ENCODE data around the gene SPTBN1.

SPTBN1 gene

DNA sequence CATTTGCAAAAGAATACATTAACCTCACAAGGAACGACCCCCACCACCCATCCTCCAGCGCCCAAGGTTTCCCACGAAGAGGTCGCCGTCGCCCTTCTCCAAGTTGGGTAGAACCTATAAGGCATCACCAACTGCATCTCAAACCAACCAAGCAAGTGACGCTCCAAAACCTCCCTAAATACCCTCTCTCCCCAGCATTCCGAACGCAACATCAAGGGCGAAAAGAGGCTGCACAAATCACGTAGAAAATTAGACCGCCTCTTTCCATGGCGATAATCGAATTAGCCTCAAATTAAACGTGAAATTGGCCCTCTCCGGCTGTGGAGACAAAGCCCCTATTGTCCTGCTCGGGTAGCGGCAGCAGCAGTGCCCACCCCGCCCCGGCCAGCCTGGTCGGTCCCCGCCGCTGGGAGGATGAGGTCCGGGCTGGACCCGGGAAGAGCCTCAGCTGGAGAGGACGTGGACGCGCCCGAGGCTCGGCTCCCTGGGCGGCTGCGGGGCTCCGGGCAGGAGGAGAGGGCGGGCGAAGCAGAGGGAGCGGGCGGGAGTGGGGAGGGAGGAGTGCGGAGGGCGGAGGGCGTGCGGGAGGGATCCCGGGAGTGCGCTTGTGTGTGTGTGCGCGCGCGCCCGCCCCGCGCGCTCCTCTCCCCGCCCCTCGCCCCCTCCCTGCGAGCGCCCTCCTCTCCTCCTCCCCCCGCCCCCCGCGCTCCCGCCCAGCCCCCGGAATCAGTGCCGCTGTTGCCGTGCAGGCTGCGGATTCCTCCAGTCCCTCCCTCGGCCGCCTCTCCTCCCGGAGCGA lies at the start of gene SPTBN1:
SPTBN1 (plus strand) TSS at position 765 of the 799 bp plus-strand sequence. CDS start 70,092 bp downstream, outside the sequence.
- peak; percentile 90 for DNase-seq (ENCODE audit: low spot score)

DNA sequence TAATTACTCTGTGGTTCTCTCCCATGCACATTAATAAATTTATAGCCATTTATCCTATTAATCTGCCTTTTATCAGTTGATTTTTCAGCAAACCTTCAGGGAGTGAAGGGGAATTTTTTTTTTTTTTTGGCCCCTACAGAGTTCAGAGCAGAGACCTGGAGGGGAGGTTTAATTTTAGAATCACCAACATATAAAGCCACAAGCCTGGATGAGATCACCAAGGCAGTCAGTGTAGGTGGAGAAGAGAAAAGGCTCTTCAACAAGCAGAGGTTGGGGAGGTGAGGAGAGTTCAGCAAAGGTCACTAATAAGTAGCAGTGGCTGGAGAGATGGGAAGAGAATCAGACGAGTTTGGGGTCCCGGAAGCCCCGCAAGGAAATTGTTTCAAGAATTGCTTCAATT lies 48.4 kb upstream of the SPTBN1 start:
- DNase-seq (ENCODE audit: low spot score) = no peak

DNA sequence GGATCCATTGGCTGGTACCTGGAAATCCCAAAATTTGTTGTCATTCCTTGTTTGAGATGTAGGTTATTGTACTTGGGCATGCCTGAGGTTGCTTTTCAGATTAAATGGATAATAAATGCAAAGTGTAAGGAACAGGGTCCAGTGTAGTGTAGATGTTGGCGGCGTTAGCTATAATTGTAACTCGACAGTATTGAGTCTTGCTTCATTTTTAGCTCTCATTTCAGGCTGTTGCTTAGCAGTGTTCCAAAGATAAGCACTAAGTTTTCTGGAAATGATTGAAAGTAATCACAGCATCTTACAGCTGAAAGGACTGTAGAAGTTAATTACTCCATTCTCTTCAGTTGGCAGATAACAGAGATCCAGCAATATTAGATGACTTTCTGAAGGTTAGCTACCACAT lies 47.8 kb upstream of the SPTBN1 start:
- DNase-seq (ENCODE audit: low spot score) = no peak

DNA sequence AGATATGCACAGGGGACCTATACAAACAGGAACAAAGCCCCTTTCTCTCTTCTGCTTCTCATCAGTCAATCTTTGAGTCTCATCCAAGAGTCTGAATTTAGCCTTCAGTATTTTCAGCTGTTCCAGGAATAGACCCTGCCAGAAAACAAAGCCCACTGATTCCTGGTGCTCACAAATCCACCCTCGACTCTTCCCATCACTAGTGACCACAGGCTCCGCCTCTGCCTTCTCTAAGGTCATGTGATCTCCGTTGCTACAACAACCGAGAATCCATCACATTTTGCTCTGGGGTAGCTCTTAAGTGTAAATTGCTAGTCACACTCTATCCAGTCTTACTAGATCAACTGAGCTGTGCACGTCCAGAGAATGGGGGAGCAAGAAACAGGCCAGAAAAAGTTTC lies 46.4 kb upstream of the SPTBN1 start:
- DNase-seq (ENCODE audit: low spot score) = no peak

DNA sequence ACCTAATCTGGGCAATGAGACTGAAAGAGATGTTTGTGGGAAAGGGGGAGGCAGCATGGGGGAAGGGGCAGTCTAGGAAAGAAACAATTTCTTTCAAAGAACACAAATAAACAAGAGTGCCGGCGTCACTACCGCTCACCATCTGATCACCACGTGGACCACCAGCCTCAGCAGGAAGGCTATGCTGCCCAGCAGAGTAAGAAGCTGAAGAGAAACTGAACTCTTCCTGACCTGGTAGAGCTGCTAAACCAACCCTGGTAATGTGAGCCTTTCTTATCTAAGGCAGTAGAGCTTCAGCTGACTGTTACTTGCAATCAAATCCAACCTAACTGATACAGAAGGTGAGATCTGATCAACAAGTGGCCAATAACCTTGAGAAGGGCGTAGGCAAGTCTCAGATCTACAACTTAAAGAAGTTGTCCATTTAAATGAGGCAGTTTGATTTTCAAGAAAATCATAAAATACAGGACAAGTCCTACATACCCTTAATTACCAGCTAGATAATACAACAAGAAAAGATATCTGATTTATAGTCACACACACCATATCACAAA lies 44.2 kb upstream of the SPTBN1 start:
- DNase-seq (ENCODE audit: low spot score) = no peak

DNA sequence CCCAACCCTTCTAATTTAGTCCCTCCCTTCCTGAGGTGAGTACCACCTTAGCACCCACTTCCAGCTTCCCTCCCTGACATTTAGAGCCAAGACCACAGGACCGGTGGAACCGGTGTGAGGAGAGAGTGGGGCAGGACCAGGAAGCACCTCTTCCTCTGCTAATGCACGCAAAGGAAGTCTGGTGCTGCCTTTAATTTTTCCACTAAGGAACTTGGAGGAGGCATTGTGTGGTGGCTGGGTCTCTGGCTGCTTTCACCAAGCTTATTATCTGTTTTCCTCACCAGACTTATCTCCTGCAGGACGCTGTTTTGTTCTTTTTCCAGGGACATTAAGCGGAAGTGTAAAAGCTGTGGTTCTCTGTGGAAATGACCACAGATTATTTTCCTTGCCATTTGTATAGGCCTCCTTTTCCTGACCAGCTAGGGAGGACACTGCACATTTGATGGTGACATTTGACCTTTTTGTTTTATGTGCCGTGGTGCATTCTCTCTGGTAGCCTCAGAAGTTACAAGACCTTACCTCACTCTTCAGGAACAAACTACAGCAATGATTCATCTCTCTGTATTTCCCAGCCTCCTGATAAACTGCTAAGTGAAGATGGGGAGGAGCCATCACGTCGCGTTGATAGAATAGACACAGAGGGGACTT lies 39.8 kb upstream of the SPTBN1 start:
- DNase-seq (ENCODE audit: low spot score) = no peak

DNA sequence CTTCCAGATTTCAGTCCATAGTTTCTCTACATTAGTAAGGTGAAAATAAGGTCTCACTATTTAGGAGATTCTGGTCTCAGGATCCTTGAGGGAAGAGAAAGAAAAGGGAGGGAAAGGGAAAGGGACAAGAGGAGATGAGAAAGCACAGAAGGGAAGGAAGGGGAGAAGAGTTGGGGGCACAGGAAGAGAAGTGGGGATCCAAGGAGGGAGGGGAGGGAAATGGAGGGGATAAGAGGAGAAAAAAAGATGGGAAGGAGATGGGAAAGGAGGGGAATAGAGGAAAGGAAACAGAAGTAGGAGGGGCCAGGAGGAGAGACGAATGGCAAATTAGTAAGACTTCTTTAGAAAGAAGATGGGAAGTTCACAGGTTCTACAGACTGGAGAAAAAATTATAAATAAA lies 39.2 kb upstream of the SPTBN1 start:
- DNase-seq (ENCODE audit: low spot score) = no peak

DNA sequence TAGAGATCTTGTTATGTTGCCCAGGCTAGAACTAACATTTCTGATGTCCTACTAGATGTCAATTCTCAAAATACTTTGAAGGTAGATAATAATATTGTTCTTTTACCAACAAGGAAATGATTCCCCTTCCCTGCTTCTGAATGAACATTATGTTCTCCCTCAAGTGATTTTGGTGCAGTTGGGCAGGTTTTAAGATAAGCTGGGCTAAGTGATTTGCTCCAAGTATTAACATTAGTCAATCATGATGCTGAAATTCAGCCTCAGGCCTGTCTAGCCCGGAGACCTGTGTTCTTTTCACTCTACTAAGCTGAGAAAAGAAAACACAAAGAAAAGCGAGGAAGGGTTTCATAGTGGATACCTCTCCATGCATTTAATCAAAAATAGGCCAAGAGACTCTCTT lies 38.5 kb upstream of the SPTBN1 start:
- no peak for DNase-seq (ENCODE audit: low spot score)

DNA sequence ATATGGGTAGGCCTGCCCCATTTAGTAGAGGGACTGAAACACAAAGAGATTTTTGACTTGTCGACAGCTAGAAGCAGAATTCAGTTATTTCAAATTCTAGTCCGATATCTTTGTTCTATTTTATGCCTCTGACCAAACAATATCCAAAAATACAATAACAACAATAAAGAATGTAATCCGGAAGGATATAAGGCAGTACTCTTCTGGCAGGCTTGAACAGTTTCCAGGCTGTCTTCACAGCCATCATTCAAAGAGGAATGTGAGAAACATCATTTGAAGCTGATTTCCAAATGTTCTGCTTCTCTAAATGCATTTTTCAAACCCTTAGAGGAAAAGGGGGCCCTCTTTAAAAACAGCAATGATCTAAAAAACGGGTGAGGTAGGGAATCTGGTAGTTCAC lies 36.7 kb upstream of the SPTBN1 start:
- no peak for DNase-seq (ENCODE audit: low spot score)

DNA sequence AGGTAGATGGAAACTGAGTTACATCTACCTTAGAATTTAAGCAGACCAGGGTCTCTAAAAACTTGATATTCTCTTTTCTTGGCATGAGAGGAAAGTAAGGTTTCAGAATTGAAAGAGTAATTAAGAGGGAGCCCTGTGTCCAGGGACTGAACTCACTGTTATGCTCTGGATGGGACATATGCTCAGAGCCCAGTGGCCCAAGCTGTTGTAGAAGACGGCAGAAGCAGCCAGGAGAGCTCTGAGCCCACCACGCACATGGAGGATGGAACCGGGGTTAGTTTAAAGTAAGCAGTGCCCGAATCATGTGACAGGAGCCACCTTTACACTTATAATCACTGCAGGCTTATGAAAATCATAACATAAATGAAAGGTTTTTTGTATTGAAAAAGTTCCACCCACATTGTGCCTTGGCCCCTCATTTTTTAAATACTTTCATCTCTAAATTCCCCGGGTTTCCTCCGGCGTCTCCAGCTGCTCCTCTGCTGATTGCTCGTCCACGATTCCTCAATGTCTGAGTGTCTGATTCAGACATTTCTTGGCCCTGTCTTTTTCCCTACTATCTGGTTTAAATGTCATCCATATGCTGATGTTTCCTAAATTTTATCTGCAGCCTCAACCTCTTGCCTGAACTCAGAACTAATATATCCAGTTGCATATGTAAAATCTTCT lies 36.1 kb upstream of the SPTBN1 start:
- no peak for DNase-seq (ENCODE audit: low spot score)

DNA sequence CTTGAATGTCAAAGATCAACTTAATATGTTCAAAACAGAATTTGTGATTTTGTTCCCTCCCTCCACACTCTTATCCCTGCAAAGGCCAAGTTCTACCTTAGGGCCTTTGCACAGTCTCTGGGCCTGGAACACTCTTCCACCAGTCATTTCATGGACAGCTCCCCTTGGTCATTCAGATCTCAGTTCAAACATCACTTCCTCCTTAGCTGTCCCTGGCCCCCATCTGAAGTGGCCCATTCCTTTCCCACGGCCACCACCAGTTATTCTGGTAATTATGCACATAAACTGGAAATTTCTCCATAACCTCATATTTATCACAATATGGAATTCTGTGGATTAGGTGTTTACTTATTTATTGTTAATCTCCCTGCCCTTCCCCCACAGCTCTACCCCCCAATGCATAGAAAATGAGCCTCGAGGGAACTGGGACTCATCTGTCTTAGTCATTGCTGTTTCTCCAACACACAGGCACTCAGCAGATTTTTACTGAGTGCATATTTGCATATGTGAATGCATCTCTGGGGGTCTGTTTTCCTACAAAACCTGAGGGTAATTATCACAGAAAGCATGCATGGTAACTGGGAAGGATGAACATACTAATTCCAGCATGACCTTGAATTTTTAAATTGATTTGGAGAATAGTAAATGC lies 35.5 kb upstream of the SPTBN1 start:
- no peak for DNase-seq (ENCODE audit: low spot score)

DNA sequence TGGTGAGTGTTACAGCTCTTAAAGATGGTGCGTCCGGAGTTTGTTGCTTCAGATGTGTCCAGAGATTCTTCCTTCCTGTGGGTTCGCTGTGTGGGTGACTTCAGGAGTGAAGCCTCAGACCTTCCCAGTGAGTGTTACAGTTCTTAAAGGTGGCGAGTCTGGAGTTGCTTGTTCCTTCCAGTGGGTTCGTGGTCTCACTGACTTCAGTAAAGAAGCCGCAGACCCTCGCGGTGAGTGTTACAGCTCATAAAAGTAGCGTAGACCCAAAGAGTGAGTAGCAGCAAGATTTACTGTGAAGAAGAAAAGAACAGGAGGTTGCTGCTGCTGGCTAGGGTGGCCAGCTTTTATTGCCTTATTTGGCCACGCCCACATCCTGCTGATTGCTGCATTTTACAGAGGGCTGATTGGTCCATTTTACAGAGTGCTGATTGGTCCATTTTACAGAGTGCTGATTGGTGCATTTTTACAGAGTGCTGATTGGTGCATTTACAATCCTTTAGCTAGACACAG lies 34.0 kb upstream of the SPTBN1 start:
- no peak for DNase-seq (ENCODE audit: low spot score)

DNA sequence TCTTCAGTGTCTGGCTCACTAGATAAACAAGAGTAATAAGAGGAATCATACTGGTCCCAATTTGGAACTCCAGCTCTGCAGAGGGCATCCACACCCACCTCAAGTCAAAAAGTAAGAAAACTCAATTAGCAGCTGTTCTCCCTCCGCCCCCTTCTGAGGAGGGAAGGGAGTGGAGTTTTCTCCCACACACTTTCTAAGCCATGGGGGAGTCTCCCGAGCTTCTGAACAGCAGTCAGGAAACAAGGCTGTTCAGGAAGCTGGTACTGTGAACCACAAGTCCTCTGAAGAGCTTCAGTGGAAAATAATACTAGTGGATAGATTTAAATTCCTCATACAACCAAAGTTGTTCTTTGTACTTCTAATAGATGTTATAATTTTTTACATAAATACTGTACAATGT lies 32.9 kb upstream of the SPTBN1 start:
- DNase-seq (ENCODE audit: low spot score) = no peak

DNA sequence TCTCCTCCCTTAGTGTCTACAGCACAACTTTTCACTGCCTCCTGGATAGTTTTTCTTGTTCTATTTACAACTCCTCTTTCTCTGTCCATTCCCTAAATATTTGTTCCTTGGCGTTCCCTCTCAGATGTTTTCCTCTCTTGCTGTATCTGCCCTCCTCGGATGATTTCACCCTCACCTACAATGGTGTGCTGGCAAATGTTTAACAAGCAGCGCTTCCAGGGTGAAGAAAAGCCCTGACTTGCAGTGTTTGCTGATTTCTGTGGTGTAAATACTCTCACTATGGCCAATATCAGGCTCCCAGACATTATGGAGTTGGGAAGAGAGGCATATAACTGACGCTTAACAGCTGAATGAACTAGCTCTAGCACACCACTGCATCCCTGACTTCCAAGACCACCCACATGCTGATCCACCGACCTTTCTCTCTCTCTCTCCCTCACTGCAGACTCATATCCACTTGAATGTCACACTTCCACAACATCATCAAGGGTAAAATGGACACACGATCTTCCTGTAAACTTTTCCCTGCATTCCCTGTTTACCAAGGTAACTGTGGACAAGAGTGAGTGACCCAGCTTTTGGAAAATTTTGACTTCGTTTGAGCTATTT lies 31.5 kb upstream of the SPTBN1 start:
- DNase-seq (ENCODE audit: low spot score) = no peak

DNA sequence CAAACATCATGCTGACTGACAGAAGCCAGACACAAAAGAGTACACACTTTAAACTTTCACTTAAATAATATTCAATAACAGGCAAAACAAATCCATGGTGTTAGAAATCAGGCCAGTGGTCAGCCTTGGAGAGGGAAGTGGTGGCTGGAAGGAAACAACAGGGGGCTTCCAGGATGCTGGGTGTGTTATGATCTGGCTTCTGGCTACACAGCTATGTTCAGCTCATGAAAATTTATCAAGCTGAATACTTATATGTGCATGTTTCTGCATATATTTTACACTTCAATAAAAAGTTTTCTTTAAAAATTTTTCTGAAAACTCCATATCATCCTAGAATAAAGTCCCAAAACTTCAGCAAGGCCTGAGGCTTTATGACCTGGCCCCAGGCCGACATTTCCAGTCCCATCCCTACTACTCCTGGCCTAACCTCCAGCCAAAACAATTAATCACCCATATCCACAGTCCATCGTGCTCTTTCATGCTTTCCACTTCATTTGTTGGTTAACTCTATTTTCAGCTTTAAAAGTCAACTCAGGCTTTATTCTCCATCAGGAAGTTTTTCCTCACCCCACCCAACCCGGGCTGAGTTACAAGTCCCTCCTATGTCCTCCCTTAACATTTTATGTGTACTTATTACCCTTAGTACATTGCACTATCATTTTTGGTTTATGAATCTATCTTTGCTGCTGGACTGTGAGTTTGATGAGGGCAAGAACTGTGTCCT lies 27.9 kb upstream of the SPTBN1 start:
- DNase-seq (ENCODE audit: low spot score) = no peak

DNA sequence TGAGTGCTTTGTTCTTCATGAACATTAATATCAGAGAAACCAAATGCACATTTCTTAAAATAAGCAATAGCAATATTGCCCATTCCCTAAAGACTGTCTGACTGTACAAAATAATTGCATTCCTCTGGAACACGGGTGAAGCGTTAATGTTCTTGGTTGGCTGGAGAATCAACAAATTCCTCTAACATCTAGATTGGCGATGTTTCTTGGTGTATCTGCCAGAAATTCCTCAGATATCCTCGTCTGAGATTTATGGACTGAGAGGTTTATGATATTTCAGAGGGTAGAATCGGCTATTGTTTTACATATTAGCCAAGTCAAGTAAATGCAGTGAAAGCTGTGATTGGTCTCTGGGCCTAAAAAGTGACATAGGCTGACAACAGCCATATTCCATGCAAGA lies 27.1 kb upstream of the SPTBN1 start:
- no peak for DNase-seq (ENCODE audit: low spot score)

DNA sequence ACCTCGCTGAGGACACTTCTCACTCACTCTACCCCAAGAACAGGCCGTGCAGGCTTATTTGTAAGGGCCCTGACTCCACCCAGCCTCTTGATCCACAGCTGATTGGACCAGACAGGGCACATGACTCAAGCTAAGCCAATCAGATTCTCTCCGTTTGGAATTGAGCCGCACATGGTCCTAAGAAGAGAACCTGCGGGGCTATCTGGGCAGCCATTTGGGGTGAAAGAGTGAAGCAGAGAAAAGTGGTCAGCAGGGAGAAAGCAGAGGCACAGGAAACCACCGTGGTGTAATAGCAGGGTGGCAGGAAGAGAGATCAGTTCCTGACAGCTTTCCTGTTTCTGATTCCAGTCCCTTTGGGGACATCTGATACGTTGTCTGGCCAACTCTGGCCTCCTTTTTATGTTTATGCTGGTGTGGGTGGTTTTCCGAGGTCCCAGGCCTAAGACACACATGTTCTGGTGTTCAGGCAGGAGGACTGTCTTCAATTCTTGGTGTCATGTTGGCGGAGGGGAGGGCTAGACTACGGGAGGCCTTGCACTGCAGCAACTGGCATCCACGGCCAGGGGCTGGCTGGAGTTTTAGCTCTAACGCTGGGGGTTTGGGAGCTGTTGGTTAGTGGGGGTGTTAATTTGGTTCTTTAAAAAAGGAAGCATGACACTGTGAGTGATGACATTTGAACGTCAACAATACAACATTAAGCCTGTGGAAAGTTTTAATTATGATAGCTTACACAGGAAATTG lies 26.1 kb upstream of the SPTBN1 start:
- no peak for DNase-seq (ENCODE audit: low spot score)

DNA sequence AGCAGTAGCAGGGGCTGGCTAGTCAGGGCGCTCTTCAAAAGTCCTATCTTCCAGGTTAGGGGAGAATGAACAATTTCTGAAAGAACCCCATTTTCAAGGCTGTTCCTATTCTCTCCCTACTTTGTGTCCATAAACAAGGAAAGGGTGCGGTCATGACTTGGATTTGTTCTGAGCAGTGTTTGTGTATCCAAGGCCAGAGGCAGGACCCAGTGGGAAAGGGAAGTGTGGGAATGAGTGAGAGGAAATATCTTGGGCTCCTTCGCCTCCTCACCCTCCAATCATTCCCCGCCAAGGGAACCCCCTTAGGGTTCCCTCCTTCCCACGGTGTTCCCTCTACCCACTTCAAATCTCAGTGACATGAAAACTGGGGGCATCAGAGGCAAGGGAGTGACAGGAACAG lies 25.5 kb upstream of the SPTBN1 start:
- no peak for DNase-seq (ENCODE audit: low spot score)

DNA sequence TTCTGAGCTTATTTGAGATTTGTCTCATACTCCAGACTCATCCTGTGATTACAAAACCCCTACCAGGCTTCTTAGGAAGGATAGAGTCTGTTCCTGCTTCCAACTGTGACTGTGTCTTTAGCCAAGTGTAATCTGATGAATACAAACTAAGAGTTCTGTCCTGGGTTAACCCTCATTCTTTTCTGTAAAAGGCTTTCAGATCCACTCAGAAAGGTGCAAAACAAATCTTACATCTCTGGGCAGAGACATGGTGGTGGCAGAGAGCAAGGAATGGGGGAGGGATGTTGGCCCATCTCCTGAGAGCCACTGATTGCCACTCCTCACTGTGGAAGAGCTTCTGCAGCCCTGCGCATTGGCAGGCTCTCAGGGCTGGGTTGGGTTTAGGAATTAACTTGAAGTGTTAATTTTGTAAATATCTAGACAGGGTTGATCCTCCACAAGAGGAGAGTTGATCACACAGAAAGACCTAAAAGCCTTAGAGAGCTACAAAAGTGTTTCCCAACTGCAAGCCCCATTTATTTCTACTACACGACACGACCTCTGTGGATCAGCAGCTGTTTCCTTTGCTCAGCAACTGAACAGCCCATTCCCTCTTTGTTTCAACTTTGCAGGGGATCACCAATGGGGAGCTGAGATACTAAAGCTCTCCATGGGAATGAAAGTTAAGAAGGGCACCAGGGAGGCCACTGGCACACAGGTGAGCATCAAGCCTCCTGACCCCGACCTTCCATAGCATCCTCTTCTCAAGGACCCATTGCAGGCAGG lies 23.7 kb upstream of the SPTBN1 start:
- peak; percentile 67 for DNase-seq (ENCODE audit: low spot score)

DNA sequence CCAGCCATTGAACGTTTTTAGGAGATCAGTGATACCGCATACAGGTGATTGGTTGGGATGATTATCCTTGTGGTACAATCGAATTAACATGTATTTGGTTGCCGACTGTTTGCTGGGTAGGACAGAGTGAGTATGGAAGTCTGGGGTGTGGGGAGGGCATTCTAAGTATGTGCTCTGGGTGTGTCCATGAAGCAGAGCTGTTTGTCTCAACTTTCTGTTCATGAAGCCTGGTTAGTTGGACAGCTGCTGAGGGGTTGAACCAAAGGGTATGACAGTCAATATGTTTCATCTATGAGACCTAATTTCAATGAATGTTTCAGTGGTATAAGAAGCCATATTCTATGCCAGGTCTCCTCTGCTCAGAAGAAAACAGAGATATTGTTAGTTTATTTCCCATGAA lies 21.9 kb upstream of the SPTBN1 start:
- DNase-seq (ENCODE audit: low spot score) = no peak

Data from cerebellar cortex (tissue), 1 donor.